ENCODE measurements around the gene FANCC. TPM values are rescaled to one million over a fixed set of nuclear protein-coding genes. Genes with fewer than 3 reads are reported as not detected.

FANCC gene
- total and polyA plus RNA-seq, 2 of the 13 experiments (the other 11 are each of a cell fraction or from before 2014, with no cell fraction given): 7.4 to 8.6 TPM

GRCh38 chr9:95067897-95068296, 249.6 kb downstream of the FANCC start:
- H3K4me3 ChIP-seq (replicated peaks in 1 of 3; ENCODE audit: insufficient read depth in 1 of 3, low read depth in 2 of 3, low read length in 3 of 3): no peak overlapping the region
- H3K4me1 ChIP-seq (ENCODE audit: insufficient read depth, low read length): peaks cover 77% of the 10 kb centered on the region
- no peaks in the 10 kb centered on the region for H3K27me3 ChIP-seq (ENCODE audit: control insufficient read depth in 1 of 2, insufficient read depth in 2 of 2, low read length in 2 of 2)
- peaks cover 27% of the 10 kb centered on the region for H4K20me1 ChIP-seq (ENCODE audit: insufficient read depth, low read length)
- FAIRE-seq: no peak
- ChIA-PET POLR2A (interaction anchor here (4.8 kb wide), 1 partner anchor 44 kb away, joined by 52 read pairs; no protein-coding TSS in a partner anchor), CTCF (ENCODE audit: low intra/inter-chr PET ratio, low total read pairs) (no interaction called here)
- peaks cover 91% of the 10 kb centered on the region for H3K79me2 ChIP-seq (ENCODE audit: insufficient read depth, low read length)
- no peaks in the 10 kb centered on the region for H3K9me3 ChIP-seq (ENCODE audit: low read length)
- H3K9ac ChIP-seq (ENCODE audit: insufficient read depth, low read depth, low read length): no peak overlapping the region
- no peak for DNase-seq (ENCODE audit: low spot score)
- WGBS (ENCODE audit: low lambda C conversion rate): 51% methylated on average over 2 of the region's 2 CpGs
- in situ Hi-C loops (cut with HindIII; ENCODE audit: extremely low pct_ligation_motif_present, low pct_unique_long_range_greater_than_20kb): no loop called here
- peaks cover 32 to 61% of the 10 kb centered on the region in 2 experiments for H3K36me3 ChIP-seq (replicated peaks in 1 of 2; ENCODE audit: control insufficient read depth in 1 of 2, insufficient read depth in 2 of 2, low read length in 2 of 2)
- intact Hi-C loops (cut with micrococcal nuclease; ENCODE audit: unreplicated experiment): no loop called here
- no peak for TF ChIP-seq NFKB2 (CRISPR knock-in tag; IDR thresholded peaks at IDR 0.05; ENCODE audit: borderline replicate concordance)
- TF ChIP-seq ZSCAN29 (CRISPR knock-in tag; conservative IDR thresholded peaks at IDR 0.05): no peak
- no peak for TF ChIP-seq ZNF207 (IDR thresholded peaks at IDR 0.05; ENCODE audit: borderline replicate concordance)
- no peak overlapping the region for H3K4me2 ChIP-seq (ENCODE audit: low read depth, low read length)
- ATAC-seq: no peak
- H3K27ac ChIP-seq (ENCODE audit: extremely low read length, insufficient read depth, low read length): no peak overlapping the region
- no TSS peak for BruUV-seq (replicated peaks)
- no peak overlapping the region for H2AFZ ChIP-seq (ENCODE audit: low read length)

GRCh38 chr9:95067057-95067456, 250.5 kb downstream of the FANCC start:
- Histone ChIP-seq H3K36me3 (replicated peaks in 1 of 2; ENCODE audit: control insufficient read depth in 1 of 2, insufficient read depth in 2 of 2, low read length in 2 of 2) (peaks cover 30 to 67% of the 10 kb centered on the region in 2 experiments), H3K4me2 (ENCODE audit: low read depth, low read length) (no peak overlapping the region), H3K4me1 (ENCODE audit: insufficient read depth, low read length) (peaks cover 85% of the 10 kb centered on the region), H3K79me2 (ENCODE audit: insufficient read depth, low read length) (peaks cover 90% of the 10 kb centered on the region), H3K27me3 (ENCODE audit: control insufficient read depth in 1 of 2, insufficient read depth in 2 of 2, low read length in 2 of 2) (no peaks in the 10 kb centered on the region), H3K27ac (ENCODE audit: extremely low read length, insufficient read depth, low read length) (peak overlapping the region; percentile 91), H3K9me3 (ENCODE audit: low read length) (no peaks in the 10 kb centered on the region), H4K20me1 (ENCODE audit: insufficient read depth, low read length) (peaks cover 32% of the 10 kb centered on the region), H3K4me3 (replicated peaks in 1 of 3; ENCODE audit: insufficient read depth in 1 of 3, low read depth in 2 of 3, low read length in 3 of 3) (no peak overlapping the region), H3K9ac (ENCODE audit: insufficient read depth, low read depth, low read length) (no peak overlapping the region), H2AFZ (ENCODE audit: low read length) (no peak overlapping the region)
- ChIA-PET POLR2A (interaction anchor here (4.8 kb wide), 1 partner anchor 43 kb away, joined by 52 read pairs; no protein-coding TSS in a partner anchor), CTCF (ENCODE audit: low intra/inter-chr PET ratio, low total read pairs) (no interaction called here)
- DNase-seq (ENCODE audit: low spot score) (no peak), FAIRE-seq (no peak), ATAC-seq (no peak)
- WGBS (ENCODE audit: low lambda C conversion rate): 96% methylated on average over 6 of the region's 6 CpGs
- no TSS peak for BruUV-seq (replicated peaks)
- in situ Hi-C loops (cut with HindIII; ENCODE audit: extremely low pct_ligation_motif_present, low pct_unique_long_range_greater_than_20kb) (no loop called here), intact Hi-C loops (cut with micrococcal nuclease; ENCODE audit: unreplicated experiment) (no loop called here)
- TF ChIP-seq TEF (CRISPR knock-in tag; IDR thresholded peaks at IDR 0.05) (no peak), ZNF367 (CRISPR knock-in tag; IDR thresholded peaks at IDR 0.05; ENCODE audit: borderline replicate concordance) (no peak), KLF12 (CRISPR knock-in tag; IDR thresholded peaks at IDR 0.05; ENCODE audit: borderline replicate concordance) (no peak), TFE3 (CRISPR knock-in tag; IDR thresholded peaks at IDR 0.05) (no peak), SP140L (CRISPR knock-in tag; IDR thresholded peaks at IDR 0.05; ENCODE audit: borderline replicate concordance) (no peak), ZNF275 (CRISPR knock-in tag; IDR thresholded peaks at IDR 0.05; ENCODE audit: borderline replicate concordance) (no peak), RBM22 (optimal IDR thresholded peaks at IDR 0.05; ENCODE audit: low read length) (peak; percentile 85), HMGXB3 (CRISPR knock-in tag; IDR thresholded peaks at IDR 0.05; ENCODE audit: borderline replicate concordance) (no peak)
